Loucy (cell line): ENCODE data around the gene PRTFDC1.

Source experiments
- CTCF ChIP-seq: fragments of 200-600 bp; sonication (generic); conservative IDR thresholded peaks from 2 replicates; pipeline ENCODE4 v1.5.1; 2014; ENCODE audit warnings: mild to moderate bottlenecking, antibody characterized with exemption, low read length
- EZH2phosphoT487 ChIP-seq: fragments of 200-600 bp; IDR thresholded peaks from 2 replicates; pipeline ENCODE4 v1.6.1; 2018; ENCODE audit warnings: antibody characterized with exemption, mild to moderate bottlenecking, moderate library complexity, borderline replicate concordance

GRCh38 chr10:24929904-24930303 lies 22.5 kb downstream of the PRTFDC1 start:
- no peak for TF ChIP-seq CTCF
- no peak for TF ChIP-seq EZH2phosphoT487
